Spleen (tissue), 11 donors: ENCODE data around the gene RPS6KA2. TPM values are rescaled to one million over a fixed set of nuclear protein-coding genes. Genes with fewer than 3 reads are reported as not detected.

Source experiments
- DNase-seq: peaks from one replicate; pipeline ENCODE4 v3.0.0-alpha.2; 2020
- H3K27ac ChIP-seq, 8 donors: fragments of 200-600 bp; sonication (generic) in 7 of 8; 1 replicate in 4 of 8; 2 replicates in 4 of 8; pipeline versions ENCODE4 v1.5.0 to v1.8.0; 2016 to 2021; ENCODE audit warnings: inconsistent platforms in 4 of 8, mild to moderate bottlenecking in 4 of 8, moderate library complexity in 1 of 8
- H3K27me3 ChIP-seq, 7 donors: fragments of 200-600 bp; sonication (generic) in 6 of 7; replicated peaks in 1 of 7; 1 replicate in 4 of 7; 2 replicates in 3 of 7; pipeline versions ENCODE4 v1.5.0 to v1.8.0; 2016 to 2021; ENCODE audit warnings: inconsistent platforms in 3 of 7, mild to moderate bottlenecking in 1 of 7
- H3K36me3 ChIP-seq, 6 donors: fragments of 200-600 bp; sonication (generic) in 5 of 6; 1 replicate in 4 of 6; 2 replicates in 2 of 6; pipeline versions ENCODE4 v1.5.0 to v1.8.0; 2016 to 2021; ENCODE audit warnings: inconsistent platforms in 2 of 6
- H3K4me1 ChIP-seq, 6 donors: fragments of 200-600 bp; sonication (generic) in 5 of 6; 1 replicate in 3 of 6; 2 replicates in 3 of 6; pipeline versions ENCODE4 v1.5.0 to v1.8.0; 2016 to 2021; ENCODE audit warnings: inconsistent platforms in 3 of 6
- H3K4me3 ChIP-seq, 8 donors: fragments of 200-600 bp; sonication (generic) in 7 of 8; 1 replicate in 4 of 8; 2 replicates in 4 of 8; pipeline versions ENCODE4 v1.5.0 to v1.8.0; 2016 to 2021; ENCODE audit warnings: inconsistent platforms in 4 of 8, mild to moderate bottlenecking in 4 of 8, moderate library complexity in 2 of 8
- H3K9me3 ChIP-seq, 8 donors: fragments of 200-600 bp; sonication (generic) in 7 of 8; 1 replicate in 4 of 8; 2 replicates in 4 of 8; pipeline versions ENCODE4 v1.5.0 to v1.8.0; 2016 to 2021; ENCODE audit warnings: inconsistent platforms in 4 of 8
- CTCF ChIP-seq, 11 experiments: fragments of 200-600 bp in 7 of 11; fragments of 450-650 bp in 4 of 11; sonication (generic) in 4 of 11; IDR thresholded peaks in 8 of 11; conservative IDR thresholded peaks in 3 of 11; 1 replicate in 7 of 11; 2 replicates in 4 of 11; pipeline versions ENCODE4 v1.4.0 to v1.8.0; 2016 to 2021; ENCODE audit warnings: antibody characterized with exemption in 11 of 11, inconsistent platforms in 4 of 11, mild to moderate bottlenecking in 1 of 11
- POLR2A ChIP-seq, 3 donors: fragments of 450-650 bp; IDR thresholded peaks; one replicate each; pipeline ENCODE4 v1.5.1; 2017; ENCODE audit warnings: antibody characterized with exemption in 3 of 3, mild to moderate bottlenecking in 1 of 3
- POLR2AphosphoS5 ChIP-seq, 3 donors: sonication (generic); formaldehyde crosslinking; IDR thresholded peaks; one replicate each; pipeline ENCODE4 v1.5.1; 2017; ENCODE audit warnings: antibody characterized with exemption in 3 of 3
- WGBS, 5 donors: extraction: QIAGEN DNeasy Blood & Tissue Kit in 3 of 5; methylation state at CpG; one replicate each; pipeline versions ENCODE4 v1.1.5 to v1.1.7; 2013 to 2018; 5-methylcytosine and 5-hydroxymethylcytosine counted together
- intact Hi-C: fragments of 100-400 bp; cut with DNase I; formaldehyde crosslinking; loops from one replicate; pipeline ENCODE4 v1.15.0; 2023; ENCODE audit warnings: low total_unique reads
- polyA plus RNA-seq, 3 donors: library from polyadenylated mRNA; stranded (reverse); fragments of 200-250 nt; gene quantifications; one replicate each; pipeline ENCODE4 v1.2.1, GENCODE V29; 2013
- total RNA-seq, 7 donors: library from RNA; depleted of rRNA in 3 of 7; stranded (reverse); fragments of >200 nt in 3 of 7; fragmentation: NEBNext Ultra II Directional in 4 of 7; extraction: Animal tissue kit (Norgen Biotek cat#: 25700) in 4 of 7; gene quantifications; one replicate each; pipeline versions ENCODE4 v1.1.0 to v1.2.1, GENCODE V29; 2016 to 2021
- donor health status: healthy with polysubstance abuse.
- donor health status: DM: no; HTN: no; CAD: no; lungs with moderate emphysema.
- donor health status: DM: no; HTN: no; CAD: no.
- donor health status: Bipolar disorder and iron deficiency.
- donor health status: healthy.
- donor health status: DM: no; HTN: no; CAD: no.
- donor health status: DM: yes; HTN: yes; CAD: no.

Gene RPS6KA2
- total and polyA plus RNA-seq, 10 donors = 7.6 to 123 (median 58.1) TPM

- H3K27me3 ChIP-seq = no peaks in the 10 kb centered on the region
- 81 to 91% (median 87%) methylated on average over 9 of the region's 9 CpGs for whole genome bisulfite sequencing, 5 donors
- no peaks in the 10 kb centered on the region for H3K9me3 ChIP-seq
- peaks cover 0 to 59% (median 24%) of the 10 kb centered on the region in 6 donors for H3K4me1 ChIP-seq
- H3K27ac ChIP-seq = peak overlapping the region in 6 of 8 donors; percentile 9 to 79 (median 48)
- no peak overlapping the region for H3K4me3 ChIP-seq
- peaks cover 0 to 98% (median 24%) of the 10 kb centered on the region in 6 donors for H3K36me3 ChIP-seq
- intact Hi-C loops = no loop called here
- TF ChIP-seq POLR2AphosphoS5 (IDR thresholded peaks at IDR 0.05) (no peak), CTCF (IDR thresholded peaks at IDR 0.05 in 8 of 11, conservative IDR thresholded peaks at IDR 0.05 in 3 of 11) (no peak), POLR2A (IDR thresholded peaks at IDR 0.05) (no peak)
- DNase-seq = no peak
Observed at GRCh38 chr6:166418691-166419143, 208.3 kb downstream of the RPS6KA2 start.

DNA sequence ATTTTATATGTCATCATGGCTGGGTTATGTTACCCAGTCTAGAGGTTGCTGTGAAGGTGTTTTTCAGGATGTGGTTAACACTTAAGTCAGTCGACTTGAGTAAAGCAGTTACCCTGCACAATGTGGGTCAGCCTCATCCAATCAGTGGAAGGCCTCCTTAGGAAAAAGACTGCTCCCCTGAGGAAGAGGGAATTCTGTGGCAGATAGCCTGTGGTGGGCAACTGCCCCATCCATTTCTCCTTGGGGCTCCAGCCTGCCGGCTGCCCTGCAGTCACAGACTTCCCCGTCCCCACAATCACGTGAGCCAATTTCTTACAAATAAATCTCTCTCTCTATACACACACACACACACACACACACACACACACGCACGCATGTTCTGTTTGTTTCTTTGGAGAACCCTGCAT, 209.8 kb downstream of the RPS6KA2 start:
- peaks cover 0 to 74% (median 26%) of the 10 kb centered on the region in 6 donors for H3K4me1 ChIP-seq
- no peak for DNase-seq
- intact Hi-C loops = no loop called here
- H3K4me3 ChIP-seq = no peak overlapping the region
- H3K9me3 ChIP-seq = no peaks in the 10 kb centered on the region
- peak overlapping the region in 4 of 8 donors; percentile 0 to 79 (median 51) for H3K27ac ChIP-seq
- H3K27me3 ChIP-seq = no peaks in the 10 kb centered on the region
- TF ChIP-seq POLR2AphosphoS5 (IDR thresholded peaks at IDR 0.05) (no peak), POLR2A (IDR thresholded peaks at IDR 0.05) (no peak), CTCF (IDR thresholded peaks at IDR 0.05 in 8 of 11, conservative IDR thresholded peaks at IDR 0.05 in 3 of 11) (no peak)
- WGBS, 5 donors = 54 to 65% (median 62%) methylated on average over 6 of the region's 6 CpGs
- H3K36me3 ChIP-seq = peaks cover 0 to 98% (median 20%) of the 10 kb centered on the region in 6 donors

GRCh38 chr6:166415833-166416347, 211.2 kb downstream of the RPS6KA2 start:
- Histone ChIP-seq H3K27me3 (no peaks in the 10 kb centered on the region), H3K36me3 (peaks cover 0 to 98% (median 20%) of the 10 kb centered on the region in 6 donors), H3K27ac (peak overlapping the region in 4 of 8 donors; percentile 20 to 79 (median 50)), H3K4me1 (peaks cover 0 to 86% (median 35%) of the 10 kb centered on the region in 6 donors), H3K4me3 (no peak overlapping the region), H3K9me3 (no peaks in the 10 kb centered on the region)
- intact Hi-C loops = no loop called here
- DNase-seq = peak; percentile 37
- TF ChIP-seq POLR2A (IDR thresholded peaks at IDR 0.05) (no peak), POLR2AphosphoS5 (IDR thresholded peaks at IDR 0.05) (no peak)
- WGBS, 5 donors = 66 to 90% (median 80%) methylated on average over 5 of the region's 5 CpGs

GRCh38 chr6:166415306-166415705, 211.7 kb downstream of the RPS6KA2 start:
- Histone ChIP-seq H3K27ac (peak overlapping the region in 5 of 8 donors; percentile 8 to 79 (median 49)), H3K27me3 (no peaks in the 10 kb centered on the region), H3K36me3 (peaks cover 0 to 96% (median 20%) of the 10 kb centered on the region in 6 donors), H3K4me1 (peaks cover 0 to 86% (median 35%) of the 10 kb centered on the region in 6 donors), H3K9me3 (no peaks in the 10 kb centered on the region), H3K4me3 (no peak overlapping the region)
- DNase-seq = peak; percentile 77
- no peak for TF ChIP-seq POLR2A (IDR thresholded peaks at IDR 0.05)
- TF ChIP-seq CTCF (IDR thresholded peaks at IDR 0.05 in 8 of 11, conservative IDR thresholded peaks at IDR 0.05 in 3 of 11) = peak in 1 of 11 experiments; percentile 8
- TF ChIP-seq POLR2AphosphoS5 (IDR thresholded peaks at IDR 0.05) = peak in 2 of 3 donors; percentile 32 to 38
- 34 to 50% (median 43%) methylated on average over 5 of the region's 5 CpGs for WGBS, 5 donors
- intact Hi-C loops = no loop called here
